Psoas muscle (tissue), 8 donors: ENCODE data around the gene ZIM2. TPM values are rescaled to one million over a fixed set of nuclear protein-coding genes. Genes with fewer than 3 reads are reported as not detected.

Experiments
- ATAC-seq, 4 donors: fragments of 200-7000 bp; cut with Tn5 transposase; one replicate each; pipeline ENCODE4 v1.9.1; 2020; ENCODE audit warnings: moderate library complexity in 3 of 4, mild to moderate bottlenecking in 2 of 4
- DNase-seq, 2 donors: peaks; one replicate each; pipeline ENCODE4 v3.0.0-alpha.2; 2020
- H3K27ac ChIP-seq: fragments of 200-600 bp; one replicate; pipeline ENCODE4 v1.8.0; 2022
- H3K27me3 ChIP-seq, 3 donors: fragments of 200-600 bp in 1 of 3; one replicate each; pipeline versions ENCODE4 v1.6.1 to v1.8.0; 2013 to 2022; ENCODE audit warnings: low read length in 2 of 3, mild to moderate bottlenecking in 2 of 3, moderate library complexity in 1 of 3; ENCODE audit not compliant: insufficient read depth in 3 of 3
- H3K36me3 ChIP-seq, 2 donors: fragments of 200-600 bp in 1 of 2; one replicate each; pipeline versions ENCODE4 v1.6.1 to v1.8.0; 2013 to 2022; ENCODE audit warnings: low read depth in 1 of 2, mild to moderate bottlenecking in 1 of 2, moderate library complexity in 1 of 2; ENCODE audit not compliant: insufficient read depth in 1 of 2
- H3K4me1 ChIP-seq: fragments of 200-600 bp; one replicate; pipeline ENCODE4 v1.8.0; 2022
- H3K4me3 ChIP-seq: fragments of 200-600 bp; one replicate; pipeline ENCODE4 v1.8.0; 2022; ENCODE audit warnings: mild to moderate bottlenecking
- H3K9me3 ChIP-seq: fragments of 200-600 bp; one replicate; pipeline ENCODE4 v1.8.0; 2022
- whole genome bisulfite sequencing, 3 donors: extraction: QIAGEN DNeasy Blood & Tissue Kit; methylation state at CpG; one replicate each; pipeline versions ENCODE4 v1.1.6 to v1.1.7; 2013; 5-methylcytosine and 5-hydroxymethylcytosine counted together
- intact Hi-C, 2 donors: fragments of 100-400 bp; cut with DNase I; formaldehyde crosslinking; loops; one replicate each; pipeline versions ENCODE4 v1.11.0 to v1.14.2; 2022
- polyA plus RNA-seq, 3 donors: library from polyadenylated mRNA; stranded (reverse); fragments of 200-250 nt; gene quantifications; one replicate each; pipeline ENCODE4 v1.2.3, GENCODE V29; 2013
- total RNA-seq, 4 donors: library from RNA; stranded (reverse); fragmentation: NEBNext Ultra II Directional in 2 of 4; extraction: Animal tissue kit (Norgen Biotek cat#: 25700) in 2 of 4; gene quantifications; one replicate each; pipeline versions ENCODE4 v1.2.1 to v1.2.4, GENCODE V29; 2021 to 2023
- TF ChIP-seq, protein P1 (sequence below): fragments of 200-600 bp; IDR thresholded peaks from one replicate; pipeline ENCODE4 v1.8.0; 2022; ENCODE audit warnings: antibody characterized with exemption
- donor health status: healthy with polysubstance abuse.
- donor health status: DM: no; HTN: no; CAD: no; lungs with moderate emphysema.
- donor health status: Bipolar disorder and iron deficiency.
- donor health status: healthy.
- donor health status: DM: yes; HTN: yes; CAD: no.
- donor health status: DM: no; HTN: no; CAD: no.
- donor health status: DM: no; HTN: no; CAD: no.
- donor health status: DM: yes; HTN: yes; CAD: no.

ZIM2 gene
- total and polyA plus RNA-seq, 7 donors, result 0.03 TPM; not detected in 6

DNA sequence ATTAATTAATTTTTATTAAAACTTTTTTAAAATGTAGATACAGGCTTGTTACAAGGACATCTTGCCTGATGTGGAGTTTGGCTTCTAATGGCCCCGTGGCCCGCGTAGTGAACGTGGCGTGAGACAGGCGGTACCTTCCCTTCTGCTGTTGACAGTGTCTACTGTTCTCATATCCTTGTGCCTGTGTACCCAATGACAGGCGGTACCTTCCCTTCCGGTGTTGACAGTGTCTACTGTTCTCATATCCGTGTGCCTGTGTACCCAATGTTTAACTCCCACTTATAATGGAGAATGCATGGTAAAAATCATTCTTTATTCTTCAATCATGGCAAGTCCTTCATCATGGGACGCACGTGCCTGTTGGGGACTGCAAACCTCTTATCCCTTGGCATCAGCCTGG, 89.9 kb downstream of the ZIM2 start:
- Histone ChIP-seq H3K9me3 (no peaks in the 10 kb centered on the region), H3K36me3 (no peaks in the 10 kb centered on the region), H3K27me3 (no peaks in the 10 kb centered on the region), H3K4me3 (no peak overlapping the region), H3K4me1 (no peaks in the 10 kb centered on the region), H3K27ac (no peak overlapping the region)
- TF ChIP-seq, protein P1, sequence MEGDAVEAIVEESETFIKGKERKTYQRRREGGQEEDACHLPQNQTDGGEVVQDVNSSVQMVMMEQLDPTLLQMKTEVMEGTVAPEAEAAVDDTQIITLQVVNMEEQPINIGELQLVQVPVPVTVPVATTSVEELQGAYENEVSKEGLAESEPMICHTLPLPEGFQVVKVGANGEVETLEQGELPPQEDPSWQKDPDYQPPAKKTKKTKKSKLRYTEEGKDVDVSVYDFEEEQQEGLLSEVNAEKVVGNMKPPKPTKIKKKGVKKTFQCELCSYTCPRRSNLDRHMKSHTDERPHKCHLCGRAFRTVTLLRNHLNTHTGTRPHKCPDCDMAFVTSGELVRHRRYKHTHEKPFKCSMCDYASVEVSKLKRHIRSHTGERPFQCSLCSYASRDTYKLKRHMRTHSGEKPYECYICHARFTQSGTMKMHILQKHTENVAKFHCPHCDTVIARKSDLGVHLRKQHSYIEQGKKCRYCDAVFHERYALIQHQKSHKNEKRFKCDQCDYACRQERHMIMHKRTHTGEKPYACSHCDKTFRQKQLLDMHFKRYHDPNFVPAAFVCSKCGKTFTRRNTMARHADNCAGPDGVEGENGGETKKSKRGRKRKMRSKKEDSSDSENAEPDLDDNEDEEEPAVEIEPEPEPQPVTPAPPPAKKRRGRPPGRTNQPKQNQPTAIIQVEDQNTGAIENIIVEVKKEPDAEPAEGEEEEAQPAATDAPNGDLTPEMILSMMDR, result no peak
- DNase-seq (no peak), ATAC-seq (no peak)
- intact Hi-C loops, result no loop called here
- WGBS, 3 donors, result 67 to 75% (median 70%) methylated on average over 11 of the region's 11 CpGs

DNA sequence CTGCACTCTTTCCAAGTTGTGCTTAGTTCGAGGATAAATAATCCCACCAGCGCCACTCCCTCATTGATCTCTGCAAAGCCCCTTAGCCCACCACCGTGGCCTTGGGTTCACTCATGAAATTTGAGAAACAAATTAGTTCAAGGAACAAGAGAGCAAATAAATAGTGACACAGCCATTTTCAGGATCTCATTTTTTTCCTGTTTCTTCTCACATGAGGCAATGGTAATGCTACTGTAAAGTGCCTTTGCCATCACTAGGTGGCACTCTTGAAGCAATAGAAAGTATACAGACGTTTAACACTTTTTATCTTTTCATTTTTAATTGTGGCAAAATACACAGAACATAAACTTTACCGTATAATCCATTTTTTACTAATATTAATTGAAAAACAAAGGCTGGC, 92.1 kb downstream of the ZIM2 start:
- Histone ChIP-seq H3K9me3 (no peaks in the 10 kb centered on the region), H3K36me3 (no peaks in the 10 kb centered on the region), H3K27me3 (no peaks in the 10 kb centered on the region), H3K4me3 (no peak overlapping the region), H3K4me1 (no peaks in the 10 kb centered on the region), H3K27ac (no peak overlapping the region)
- intact Hi-C loops, result no loop called here
- TF ChIP-seq, protein P1, result peak; percentile 30
- 4 to 8% (median 5%) methylated on average over 5 of the region's 5 CpGs for WGBS, 3 donors
- ATAC-seq (no peak), DNase-seq (no peak)

DNA sequence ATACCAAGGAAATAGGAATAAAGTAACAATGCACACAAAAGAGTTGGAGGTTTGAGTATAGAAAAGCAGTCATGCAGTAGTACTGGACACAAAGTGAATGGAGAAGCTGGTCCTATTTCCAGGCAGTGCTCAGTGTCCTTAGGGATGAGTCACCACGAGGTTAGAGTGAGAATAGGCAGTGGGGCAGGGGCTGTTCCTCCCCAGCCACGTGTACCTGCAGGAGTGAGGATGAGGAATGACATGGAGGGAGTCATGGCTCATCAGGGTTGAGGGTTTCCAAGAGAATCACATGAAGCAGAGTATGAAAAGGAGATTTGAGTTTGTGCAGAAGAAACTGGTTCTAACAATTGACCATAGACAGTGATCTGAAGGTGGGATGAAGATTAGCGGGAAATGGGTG, 94.2 kb downstream of the ZIM2 start:
- Histone ChIP-seq H3K27me3 (no peaks in the 10 kb centered on the region), H3K4me3 (no peak overlapping the region), H3K36me3 (no peaks in the 10 kb centered on the region), H3K4me1 (no peaks in the 10 kb centered on the region), H3K9me3 (no peaks in the 10 kb centered on the region), H3K27ac (no peak overlapping the region)
- no peak for ATAC-seq
- WGBS, 3 donors, result 40 to 47% (median 41%) methylated on average over 3 of the region's 3 CpGs
- intact Hi-C loops, result no loop called here
- DNase-seq, result no peak
- TF ChIP-seq, protein P1, result no peak

DNA sequence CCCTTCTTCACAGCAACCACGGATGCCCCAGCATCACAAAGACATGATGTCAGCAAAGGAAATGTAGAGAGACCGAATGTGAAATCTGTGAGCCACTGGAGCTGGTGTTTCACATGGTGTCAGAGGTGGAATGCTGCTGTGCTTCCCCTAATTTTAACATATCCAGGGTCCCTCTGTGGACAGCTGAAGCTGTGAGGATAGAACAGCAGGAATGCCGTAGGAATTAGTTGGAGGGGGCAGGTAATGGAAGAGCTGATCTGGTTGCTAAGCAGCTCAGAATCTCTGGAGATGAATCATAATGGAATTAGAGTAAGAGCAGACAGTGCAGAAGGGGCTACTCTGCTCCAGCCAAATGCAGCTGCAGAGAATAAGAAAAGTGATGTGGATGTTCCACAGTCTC, 100.0 kb downstream of the ZIM2 start:
- no peaks in the 10 kb centered on the region for H3K36me3 ChIP-seq
- 5 to 9% (median 7%) methylated on average over 3 of the region's 3 CpGs for WGBS, 3 donors
- H3K4me3 ChIP-seq, result no peak overlapping the region
- no peaks in the 10 kb centered on the region for H3K9me3 ChIP-seq
- no peak for ATAC-seq
- no peaks in the 10 kb centered on the region for H3K4me1 ChIP-seq
- intact Hi-C loops, result no loop called here
- no peak for DNase-seq
- H3K27ac ChIP-seq, result no peak overlapping the region
- H3K27me3 ChIP-seq, result no peaks in the 10 kb centered on the region
- TF ChIP-seq, protein P1, result no peak

DNA sequence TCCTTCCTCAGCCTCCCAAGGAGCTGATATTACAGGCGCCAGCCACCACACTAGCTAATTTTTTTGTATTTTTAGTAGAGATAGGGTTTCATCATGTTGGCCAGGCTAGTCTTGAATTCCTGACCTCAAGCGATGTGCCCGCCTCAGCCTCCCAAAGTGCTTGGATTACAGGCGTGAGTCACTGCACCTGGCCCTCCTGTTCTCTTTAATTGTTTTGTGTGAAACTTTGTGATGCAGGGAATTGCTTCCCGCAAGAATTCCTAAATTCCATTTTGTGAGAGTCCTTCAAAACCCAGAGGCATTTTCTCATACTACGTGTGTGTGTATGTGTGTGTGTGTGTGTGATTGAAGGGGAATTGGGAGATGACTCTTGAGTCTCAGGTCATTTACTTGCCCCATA, 104.0 kb downstream of the ZIM2 start:
- Histone ChIP-seq H3K9me3 (no peaks in the 10 kb centered on the region), H3K27ac (no peak overlapping the region), H3K4me3 (no peak overlapping the region), H3K27me3 (no peaks in the 10 kb centered on the region), H3K4me1 (no peaks in the 10 kb centered on the region), H3K36me3 (no peaks in the 10 kb centered on the region)
- intact Hi-C loops, result no loop called here
- no peak for DNase-seq
- ATAC-seq, result no peak
- TF ChIP-seq, protein P1, result no peak
- WGBS, 3 donors, result 63 to 69% (median 67%) methylated on average over 6 of the region's 6 CpGs
